Astrocyte of the cerebellum (primary cell): ENCODE results near the gene FHOD3.

ENCODE experiments used
- DNase-seq: peaks from one replicate; pipeline ENCODE4 v3.0.0-alpha.2; 2011; ENCODE audit warnings: low read depth
- H3K4me3 ChIP-seq: 2 replicates; pipeline ENCODE4 v1.5.1; 2011; ENCODE audit warnings: mild to moderate bottlenecking, low read depth, low read length, moderate library complexity
- CTCF ChIP-seq: IDR thresholded peaks from 2 replicates; pipeline ENCODE4 v1.5.1; 2012; ENCODE audit warnings: low read length, low read depth, moderate library complexity, mild to moderate bottlenecking; ENCODE audit errors: missing control alignments
- in situ Hi-C: cut with HindIII; loops from 2 replicates; pipeline ENCODE4 v1.10.0; 2017; ENCODE audit warnings: low sequenced_read_pairs

Gene FHOD3

GRCh38 chr18:36264283-36264682 lies 33.2 kb upstream of the FHOD3 start:
- no peak for TF ChIP-seq CTCF
- in situ Hi-C loops = no loop called here
- H3K4me3 ChIP-seq = no peak overlapping the region
- DNase-seq = no peak

GRCh38 chr18:36265015-36265414 lies 32.5 kb upstream of the FHOD3 start:
- no peak overlapping the region for H3K4me3 ChIP-seq
- no peak for DNase-seq
- in situ Hi-C loops = no loop called here
- no peak for TF ChIP-seq CTCF

- DNase-seq = no peak
- no peak for TF ChIP-seq CTCF
- no peak overlapping the region for H3K4me3 ChIP-seq
- in situ Hi-C loops = no loop called here
Measured at GRCh38 chr18:36269157-36269556, 28.4 kb upstream of the FHOD3 start.

- no peak for DNase-seq
- TF ChIP-seq CTCF = no peak
- in situ Hi-C loops = no loop called here
- H3K4me3 ChIP-seq = no peak overlapping the region
Measured at GRCh38 chr18:36271153-36271552, 26.4 kb upstream of the FHOD3 start.

- in situ Hi-C loops = no loop called here
- TF ChIP-seq CTCF = no peak
- no peak for DNase-seq
- H3K4me3 ChIP-seq = no peak overlapping the region
Measured at GRCh38 chr18:36273347-36273746, 24.2 kb upstream of the FHOD3 start.

- no peak for DNase-seq
- in situ Hi-C loops = no loop called here
- TF ChIP-seq CTCF = no peak
- no peak overlapping the region for H3K4me3 ChIP-seq
Measured at GRCh38 chr18:36274083-36274715, 23.3 kb upstream of the FHOD3 start.
